ENCODE results near the gene SEPTIN2.

DNA sequence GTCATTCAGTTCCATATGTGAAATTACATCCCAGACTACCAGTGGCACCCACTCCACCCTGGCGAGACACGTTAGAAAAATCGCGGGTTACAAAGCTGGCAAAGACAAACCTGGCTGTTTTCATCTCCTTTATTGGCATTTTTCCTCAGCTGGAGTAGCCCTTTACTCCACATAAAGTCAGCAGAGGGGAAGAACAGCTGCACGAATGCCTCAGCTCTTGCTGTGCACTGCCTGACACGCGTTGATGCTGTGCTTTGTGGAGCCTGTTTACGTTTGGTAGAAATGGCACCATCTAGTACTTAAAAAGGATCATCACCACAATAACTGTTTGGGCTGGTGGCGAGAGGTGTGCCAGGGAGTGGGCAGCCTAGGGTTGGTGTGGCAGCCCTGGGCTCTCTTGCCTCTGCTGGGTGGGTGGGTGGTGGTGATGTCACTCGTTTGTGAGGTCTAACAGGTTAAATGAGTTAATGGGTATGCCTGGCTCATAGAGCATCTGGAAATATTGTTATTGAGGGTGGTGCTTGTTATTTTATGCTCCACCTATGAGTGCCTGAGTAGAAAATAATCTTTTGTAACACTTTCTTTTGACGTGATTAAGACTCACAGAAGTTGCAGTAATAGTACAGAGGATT is 56.8 kb downstream of the SEPTIN2 start:
- TF ChIP-seq, protein P1, sequence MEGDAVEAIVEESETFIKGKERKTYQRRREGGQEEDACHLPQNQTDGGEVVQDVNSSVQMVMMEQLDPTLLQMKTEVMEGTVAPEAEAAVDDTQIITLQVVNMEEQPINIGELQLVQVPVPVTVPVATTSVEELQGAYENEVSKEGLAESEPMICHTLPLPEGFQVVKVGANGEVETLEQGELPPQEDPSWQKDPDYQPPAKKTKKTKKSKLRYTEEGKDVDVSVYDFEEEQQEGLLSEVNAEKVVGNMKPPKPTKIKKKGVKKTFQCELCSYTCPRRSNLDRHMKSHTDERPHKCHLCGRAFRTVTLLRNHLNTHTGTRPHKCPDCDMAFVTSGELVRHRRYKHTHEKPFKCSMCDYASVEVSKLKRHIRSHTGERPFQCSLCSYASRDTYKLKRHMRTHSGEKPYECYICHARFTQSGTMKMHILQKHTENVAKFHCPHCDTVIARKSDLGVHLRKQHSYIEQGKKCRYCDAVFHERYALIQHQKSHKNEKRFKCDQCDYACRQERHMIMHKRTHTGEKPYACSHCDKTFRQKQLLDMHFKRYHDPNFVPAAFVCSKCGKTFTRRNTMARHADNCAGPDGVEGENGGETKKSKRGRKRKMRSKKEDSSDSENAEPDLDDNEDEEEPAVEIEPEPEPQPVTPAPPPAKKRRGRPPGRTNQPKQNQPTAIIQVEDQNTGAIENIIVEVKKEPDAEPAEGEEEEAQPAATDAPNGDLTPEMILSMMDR (IDR thresholded peaks at IDR 0.05; ENCODE audit: borderline replicate concordance, extremely low read depth, low read length, poor library complexity, severe bottlenecking) = no peak
- TF ChIP-seq EZH2 (IDR thresholded peaks at IDR 0.05; ENCODE audit: borderline replicate concordance, low read depth, low read length, severe bottlenecking) = no peak
